ENCODE results near the gene SETD3.

Gene SETD3

DNA sequence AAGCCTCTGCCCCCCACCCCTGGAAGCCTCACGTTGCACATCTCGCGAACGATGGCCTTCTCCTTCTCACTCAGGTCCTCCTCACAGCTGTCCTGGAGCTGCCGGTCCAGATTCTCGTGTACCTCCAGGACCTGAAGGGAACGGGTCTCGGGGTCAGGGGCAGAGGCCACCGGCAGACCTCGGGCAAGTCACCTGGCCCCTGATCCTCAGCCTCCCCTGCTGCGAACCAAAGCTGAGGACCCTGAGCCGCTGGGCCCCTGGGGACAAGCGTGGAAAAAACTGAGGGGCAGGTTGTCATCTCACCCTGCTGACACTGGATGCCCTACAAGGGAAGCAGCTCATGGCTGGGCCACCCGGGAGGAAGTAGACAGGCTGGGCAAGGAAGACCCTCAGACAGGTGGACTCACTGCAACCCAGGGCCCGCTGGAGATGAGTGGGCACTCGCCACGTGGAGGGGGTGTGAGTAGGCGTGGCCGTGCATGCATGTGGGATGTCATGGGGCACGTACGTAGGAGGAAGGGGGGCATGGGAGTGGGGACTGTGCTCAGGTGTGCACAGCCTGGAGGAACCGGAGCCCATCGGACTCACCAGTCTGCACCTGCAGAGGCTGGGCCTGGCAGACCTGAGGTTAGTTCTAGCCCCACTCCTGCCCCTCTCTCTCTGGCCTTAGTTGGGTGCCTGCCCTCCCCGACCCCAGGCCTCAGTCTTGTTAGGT, 35.7 kb upstream of the SETD3 start:
- DNase-seq: no peak

DNA sequence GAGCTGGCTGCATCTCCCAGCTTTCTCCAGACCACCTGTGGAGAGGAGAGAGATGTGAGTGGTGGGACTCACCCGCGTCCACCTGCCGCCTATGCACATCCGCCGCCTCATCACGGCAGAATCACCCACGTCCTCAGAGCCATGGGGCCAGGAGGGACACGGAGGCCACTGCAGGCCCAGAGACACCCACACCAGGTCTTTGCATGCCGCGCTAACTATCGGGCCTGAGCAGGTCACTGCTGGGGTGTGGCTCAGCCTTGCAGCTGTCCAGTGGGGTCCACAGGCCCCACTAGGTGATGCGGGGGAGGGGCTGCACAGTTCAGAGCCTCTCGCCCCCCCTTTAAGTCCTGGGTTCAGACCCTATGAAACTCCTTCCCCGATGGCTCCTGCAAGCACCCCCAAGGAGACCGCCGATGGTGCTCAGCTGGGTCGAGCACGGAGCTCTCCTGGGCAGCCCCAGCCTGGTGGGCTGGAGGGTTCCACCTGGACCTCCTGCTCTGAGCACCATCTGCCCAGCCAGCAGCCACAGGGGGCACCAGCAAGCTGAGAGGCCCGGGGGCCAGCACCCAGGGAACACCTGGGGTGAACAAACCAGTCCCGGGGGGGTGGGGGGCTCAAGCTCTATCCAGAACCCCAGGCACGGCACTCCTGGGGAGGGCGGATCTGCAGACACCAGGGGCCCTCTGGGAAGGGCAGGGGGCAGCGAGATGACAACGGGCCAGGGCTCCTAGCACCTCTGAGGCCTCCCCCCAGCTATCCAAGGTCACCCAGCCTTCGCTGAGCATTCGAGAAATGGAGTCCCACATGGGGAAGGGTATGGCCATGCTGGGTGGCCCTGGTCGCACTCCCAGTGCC, 34.9 kb upstream of the SETD3 start:
- no peak for DNase-seq

DNA sequence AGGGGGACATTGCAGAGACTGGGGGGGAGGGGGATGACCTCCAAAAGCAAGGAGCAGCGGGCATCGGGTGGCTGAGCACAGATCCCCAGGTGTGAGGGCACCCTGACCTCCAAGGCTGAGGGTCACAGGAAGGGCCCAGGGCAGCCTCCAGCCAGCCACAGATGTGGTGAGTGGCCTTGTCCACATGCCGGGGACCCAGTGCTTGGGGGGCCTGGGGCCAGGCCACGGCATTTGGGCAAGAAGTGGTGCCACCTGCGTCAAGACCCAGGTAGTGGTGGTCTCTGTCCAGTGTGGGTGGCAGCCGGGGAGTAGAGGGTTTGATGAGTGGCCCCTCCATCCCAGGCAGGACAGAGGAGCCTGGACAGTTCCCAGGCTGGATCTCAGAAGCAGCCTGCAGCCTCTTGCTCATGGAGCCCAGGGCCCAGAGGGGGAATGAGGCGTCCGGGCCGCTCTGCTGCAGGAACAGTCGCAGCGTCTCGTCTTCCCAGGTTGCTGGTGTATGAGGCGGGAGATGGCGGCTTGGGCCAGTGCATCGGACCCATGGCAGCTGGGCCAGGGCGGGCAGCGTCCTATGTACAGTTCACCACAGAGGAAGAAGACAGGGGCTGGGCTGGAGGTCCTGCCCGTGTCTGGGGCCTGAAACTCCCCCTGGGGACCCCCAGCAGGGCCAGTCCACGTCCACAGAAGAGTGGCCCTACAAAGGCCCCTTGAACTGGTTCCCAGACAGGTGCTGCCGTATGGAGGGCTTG, 34.1 kb upstream of the SETD3 start:
- DNase-seq: no peak

DNA sequence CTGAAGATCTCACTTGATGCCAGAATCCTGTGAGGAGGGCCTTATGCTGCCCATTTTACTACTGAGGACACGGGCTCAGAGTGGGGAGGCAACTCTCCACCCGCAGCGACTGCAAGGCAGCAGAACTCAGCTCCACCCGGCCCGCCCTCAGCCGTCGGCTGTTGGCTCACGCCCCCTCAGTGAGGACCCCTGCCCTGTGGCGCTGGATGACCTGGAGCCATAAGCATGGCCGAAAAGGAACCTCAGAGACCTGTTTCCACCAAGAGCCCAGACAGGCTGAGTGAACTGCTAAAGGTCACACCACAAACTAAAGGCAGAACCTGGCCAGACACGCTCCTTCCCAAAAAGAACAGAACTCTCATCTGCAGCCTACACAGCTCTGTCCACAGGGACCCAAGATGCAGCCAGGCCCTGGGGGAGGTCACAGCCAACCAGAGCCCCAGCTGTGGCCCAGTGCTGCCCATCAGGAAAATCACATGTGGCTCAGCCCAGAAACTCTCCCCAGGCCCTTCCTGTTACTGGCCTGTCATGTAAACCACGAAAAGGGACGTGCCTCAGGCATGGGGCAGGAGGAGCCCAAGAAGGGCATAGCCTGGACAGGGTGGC, 33.4 kb upstream of the SETD3 start:
- DNase-seq: no peak

DNA sequence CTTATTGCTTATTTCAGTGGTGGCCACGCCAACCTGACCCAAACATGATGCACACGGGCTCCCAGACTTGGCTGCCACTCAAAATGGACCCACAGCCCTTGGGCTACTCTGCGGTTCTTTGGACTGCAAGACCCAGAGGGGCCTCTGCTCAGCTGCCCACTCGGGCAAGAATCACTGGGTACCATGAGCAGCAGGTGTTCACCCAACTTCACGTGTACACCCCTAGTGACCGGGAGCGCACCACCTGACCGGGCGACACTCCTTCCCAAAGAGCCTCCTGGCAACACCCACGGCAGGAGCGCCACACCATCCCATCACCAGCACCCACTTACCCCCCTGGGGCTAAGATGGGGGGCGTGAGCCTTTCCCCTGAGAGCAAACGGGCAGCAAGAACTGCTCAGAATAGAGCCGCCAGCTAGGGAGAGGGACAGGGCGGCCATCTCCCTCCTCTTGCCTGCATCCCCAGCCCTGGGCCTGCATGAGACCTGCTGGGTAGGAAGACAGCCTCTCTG, 32.6 kb upstream of the SETD3 start:
- DNase-seq: no peak

DNA sequence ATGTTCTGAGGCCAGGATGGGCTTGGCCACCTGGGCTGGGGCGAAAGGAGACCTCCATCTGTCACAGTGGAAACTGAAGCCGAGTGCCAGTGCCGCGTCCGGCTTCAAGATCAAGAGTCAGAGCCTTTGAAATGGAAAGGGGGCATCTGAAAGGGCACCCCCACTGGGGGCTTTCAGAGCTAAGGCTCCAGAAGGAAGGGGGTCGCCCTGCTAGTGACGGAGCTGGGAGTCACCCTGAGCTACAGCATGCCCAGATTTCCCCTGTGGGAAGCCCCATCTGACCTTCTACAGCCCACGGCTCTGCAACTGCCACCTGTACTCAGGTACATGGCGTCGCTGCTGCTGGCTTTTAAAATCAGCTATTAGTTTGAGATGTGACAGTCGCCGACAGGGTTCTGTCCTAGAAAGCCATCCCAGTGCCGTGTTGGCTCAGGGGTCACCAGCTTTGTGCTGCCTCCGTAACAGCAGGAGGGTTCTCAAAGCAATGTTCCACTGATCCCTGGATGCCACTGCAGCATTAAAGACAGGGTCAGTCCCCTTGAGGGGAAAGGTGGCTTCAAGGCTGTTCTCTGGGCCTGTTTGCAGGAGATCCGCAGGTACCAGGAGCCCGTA, 32.0 kb upstream of the SETD3 start:
- DNase-seq: no peak

DNA sequence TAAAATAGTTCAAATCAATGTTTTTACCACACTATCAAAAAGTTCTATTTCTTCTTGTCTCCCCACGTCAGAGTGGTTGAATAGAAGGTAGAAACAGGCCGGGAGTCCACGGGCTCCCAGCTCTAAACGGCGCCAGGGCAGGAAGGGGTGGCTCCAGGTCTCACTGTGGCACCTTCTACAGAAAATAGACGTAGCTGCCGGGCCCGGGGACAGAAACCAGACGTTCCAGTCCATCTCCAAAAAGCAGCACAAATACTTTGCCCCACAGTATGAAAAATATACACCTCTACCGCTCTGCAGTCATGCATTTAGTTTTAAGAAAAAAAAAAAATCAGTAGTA, 31.4 kb upstream of the SETD3 start:
- DNase-seq: no peak

DNA sequence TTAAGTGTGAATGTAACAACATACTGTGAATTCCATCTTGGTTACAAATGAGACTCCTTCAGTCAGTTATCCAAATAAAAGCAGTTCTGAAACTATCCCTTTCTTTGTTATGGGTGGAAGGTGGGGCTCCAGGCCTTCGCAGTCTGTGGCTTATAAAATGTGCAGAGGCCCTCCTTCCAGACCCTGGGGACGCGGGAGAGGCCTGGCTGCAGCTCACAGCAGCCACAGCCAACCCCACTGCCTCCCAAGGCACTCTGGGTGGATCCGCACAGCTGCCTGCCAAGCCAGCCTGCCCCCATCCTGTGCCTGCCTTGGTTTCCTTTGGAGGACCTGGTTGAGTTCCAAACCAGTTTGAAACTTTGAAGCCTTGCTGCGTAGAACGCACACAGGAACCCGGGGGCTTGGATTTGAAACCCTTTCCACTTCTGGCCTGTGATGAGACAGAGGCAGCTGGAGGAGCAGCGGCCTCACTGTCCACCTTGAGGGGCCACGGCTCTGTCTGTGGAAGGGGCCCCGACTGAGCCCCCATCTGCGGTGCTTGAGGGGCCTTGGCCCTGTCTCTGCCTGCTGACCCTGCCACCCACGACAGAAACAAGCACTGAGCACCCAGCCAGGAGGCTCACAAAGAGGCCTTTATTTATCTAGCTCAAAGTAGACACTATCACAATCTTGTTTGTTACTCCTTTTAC, 30.9 kb upstream of the SETD3 start:
- no peak for DNase-seq

DNA sequence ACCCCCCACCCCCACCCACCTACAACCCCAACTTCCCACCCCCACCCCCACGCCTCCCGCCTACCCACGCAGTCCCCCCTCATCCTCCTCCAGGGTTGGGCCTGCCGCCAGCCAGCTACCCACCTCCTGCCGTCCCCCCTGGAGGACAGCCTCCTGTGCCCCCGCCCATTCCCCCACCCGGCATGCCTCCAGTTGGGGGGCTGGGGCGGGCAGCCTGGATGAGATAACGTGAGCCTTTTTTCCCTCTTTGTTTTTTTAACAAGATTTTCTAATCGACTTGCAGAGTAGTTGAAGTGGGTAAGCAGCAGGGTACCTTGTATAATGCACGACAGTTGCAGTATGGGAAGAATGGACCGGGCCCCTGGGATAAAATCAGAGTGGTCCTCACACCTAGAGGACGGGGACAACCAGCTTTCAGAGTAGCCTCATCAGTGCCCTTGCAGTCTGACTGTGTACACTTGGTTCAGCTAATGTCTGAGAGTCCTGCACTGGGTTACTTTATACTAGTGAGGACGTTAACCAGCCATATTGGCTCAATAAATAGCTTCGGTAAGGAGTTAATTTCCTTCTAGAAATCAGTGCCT, 30.0 kb upstream of the SETD3 start:
- DNase-seq: no peak

DNA sequence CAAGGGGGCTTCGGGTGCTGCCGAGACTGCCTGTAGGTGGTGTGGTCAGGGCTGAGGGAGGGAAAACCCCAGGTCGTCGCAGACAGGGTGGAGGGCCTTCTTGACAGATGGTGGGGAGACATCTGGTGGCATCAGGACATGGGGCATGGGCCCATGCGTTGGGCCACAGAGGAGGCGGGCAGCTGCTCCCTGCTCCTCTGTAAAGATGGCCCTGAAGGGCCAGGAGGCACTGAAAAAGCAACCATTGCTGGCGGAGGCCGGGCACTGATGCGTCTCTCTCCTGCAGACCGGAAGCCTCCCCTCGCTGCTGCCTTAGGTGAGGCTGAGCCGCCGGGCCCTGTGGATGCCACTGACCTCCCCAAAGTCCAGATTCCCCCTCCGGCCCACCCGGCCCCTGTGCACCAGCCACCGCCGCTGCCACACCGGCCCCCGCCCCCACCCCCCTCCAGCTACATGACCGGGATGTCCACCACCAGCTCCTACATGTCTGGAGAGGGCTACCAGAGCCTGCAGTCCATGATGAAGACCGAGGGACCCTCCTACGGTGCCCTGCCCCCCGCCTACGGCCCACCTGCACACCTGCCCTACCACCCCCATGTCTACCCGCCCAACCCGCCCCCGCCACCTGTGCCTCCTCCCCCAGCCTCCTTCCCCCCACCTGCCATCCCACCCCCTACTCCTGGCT, 29.4 kb upstream of the SETD3 start:
- no peak for DNase-seq

DNA sequence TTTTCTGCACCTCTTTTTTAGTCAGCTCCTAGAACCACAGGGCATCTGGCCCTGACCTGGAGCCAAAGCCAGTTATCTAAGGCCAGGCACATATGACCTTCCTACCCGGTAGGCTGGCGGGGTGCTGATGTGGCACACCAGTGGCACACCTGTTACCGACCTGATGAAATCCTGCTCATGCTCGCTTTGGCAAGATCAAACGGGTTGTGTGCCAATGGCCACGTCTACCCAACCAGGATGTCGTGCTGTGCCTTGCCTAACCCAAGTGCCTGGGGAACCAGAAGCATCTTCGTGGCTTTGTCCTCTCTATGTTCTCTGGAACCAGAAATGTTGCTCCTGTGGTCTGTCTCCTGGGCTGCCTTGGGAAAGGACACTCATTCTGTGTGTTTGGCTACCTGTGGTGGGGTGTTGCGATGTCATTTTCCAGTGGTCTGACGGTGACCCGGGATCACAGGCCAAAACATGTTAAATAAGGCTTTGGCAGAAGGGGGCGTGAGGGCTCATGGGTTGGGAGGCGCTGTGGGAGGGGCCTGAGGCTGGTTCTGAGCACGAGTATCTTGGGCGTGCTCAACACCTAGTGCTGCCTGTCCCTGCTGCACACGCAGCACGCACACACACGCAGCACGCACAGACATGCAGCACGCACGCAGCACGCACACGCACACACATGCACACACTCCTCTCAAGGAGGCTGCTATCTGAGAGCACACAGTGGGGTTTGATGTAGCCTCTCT, 28.4 kb upstream of the SETD3 start:
- no peak for DNase-seq

DNA sequence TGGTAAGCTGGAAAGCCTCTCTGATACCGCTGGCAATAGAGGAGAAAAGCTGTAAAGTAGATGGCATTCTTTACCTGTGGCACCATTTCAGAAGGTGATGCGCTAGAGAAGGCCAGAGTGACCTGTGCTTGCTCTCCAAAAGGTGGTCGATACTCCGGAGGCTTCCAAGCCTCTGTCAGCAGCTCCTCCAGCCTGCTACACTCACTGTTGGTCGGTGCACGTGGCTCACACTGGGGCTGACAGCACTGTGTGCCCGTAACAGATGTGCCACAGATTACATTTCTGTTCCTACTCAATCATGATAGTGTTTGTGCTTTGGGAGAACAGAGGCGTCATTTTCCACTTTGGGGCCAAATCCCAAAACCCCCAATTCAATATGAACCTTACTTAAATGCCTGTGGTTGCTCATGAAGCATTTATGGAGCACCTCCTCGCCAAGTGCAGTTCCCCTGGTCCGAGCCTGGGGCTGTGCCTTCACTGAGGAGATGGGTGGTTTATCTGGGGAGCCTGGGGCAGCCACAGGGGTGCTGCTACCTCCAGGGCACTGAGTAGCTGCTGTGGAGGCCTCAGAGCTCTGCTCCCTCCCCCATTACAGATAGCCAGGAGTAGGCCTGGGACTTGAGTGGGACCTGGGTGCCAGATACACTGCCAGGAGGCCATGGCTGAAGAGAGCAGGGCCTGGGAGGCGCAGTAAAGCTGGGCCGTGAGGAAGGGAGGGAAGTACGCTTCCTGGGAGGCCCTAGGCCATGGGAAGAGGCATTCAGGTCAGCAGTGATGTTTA, 27.4 kb upstream of the SETD3 start:
- no peak for DNase-seq

DNA sequence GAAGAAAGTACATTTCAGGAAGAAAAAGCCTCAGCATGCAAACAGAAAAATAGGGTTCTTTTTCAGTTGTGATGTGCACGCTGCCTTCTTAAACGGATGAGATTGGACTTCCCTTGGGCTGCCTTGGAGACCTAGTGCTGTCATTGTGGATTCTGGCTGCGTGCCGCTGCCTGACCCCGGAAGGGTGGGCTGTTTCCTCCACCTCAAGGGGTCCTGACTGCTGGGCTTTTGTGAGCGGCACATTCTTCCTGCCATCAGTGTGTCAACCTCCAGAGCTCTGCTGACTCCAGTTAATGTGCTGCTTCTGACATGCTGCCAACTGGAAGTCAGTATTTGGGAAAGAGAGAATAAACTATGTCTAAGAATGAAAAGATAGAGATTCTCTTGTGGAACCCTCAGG, 25.6 kb upstream of the SETD3 start:
- DNase-seq: no peak

DNA sequence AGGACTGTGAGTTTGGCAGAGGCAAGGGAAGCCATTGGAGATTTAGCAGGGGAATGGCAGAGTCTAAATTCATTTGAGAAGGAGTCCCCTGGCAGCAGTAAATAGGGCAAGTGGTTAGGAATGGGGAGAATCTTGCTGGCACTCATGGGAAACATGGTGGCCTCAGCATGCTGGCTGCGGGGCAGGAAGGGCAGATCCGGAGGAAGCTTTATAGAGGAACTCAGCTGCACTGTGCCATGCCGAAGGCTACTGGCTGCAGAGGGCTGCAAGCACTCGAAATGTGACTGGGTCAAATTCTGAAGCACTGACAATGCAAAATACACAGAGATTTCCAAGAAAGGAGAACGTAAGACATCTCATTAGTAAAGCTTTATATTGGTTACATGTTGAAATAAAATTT, 24.4 kb upstream of the SETD3 start:
- DNase-seq: no peak

DNA sequence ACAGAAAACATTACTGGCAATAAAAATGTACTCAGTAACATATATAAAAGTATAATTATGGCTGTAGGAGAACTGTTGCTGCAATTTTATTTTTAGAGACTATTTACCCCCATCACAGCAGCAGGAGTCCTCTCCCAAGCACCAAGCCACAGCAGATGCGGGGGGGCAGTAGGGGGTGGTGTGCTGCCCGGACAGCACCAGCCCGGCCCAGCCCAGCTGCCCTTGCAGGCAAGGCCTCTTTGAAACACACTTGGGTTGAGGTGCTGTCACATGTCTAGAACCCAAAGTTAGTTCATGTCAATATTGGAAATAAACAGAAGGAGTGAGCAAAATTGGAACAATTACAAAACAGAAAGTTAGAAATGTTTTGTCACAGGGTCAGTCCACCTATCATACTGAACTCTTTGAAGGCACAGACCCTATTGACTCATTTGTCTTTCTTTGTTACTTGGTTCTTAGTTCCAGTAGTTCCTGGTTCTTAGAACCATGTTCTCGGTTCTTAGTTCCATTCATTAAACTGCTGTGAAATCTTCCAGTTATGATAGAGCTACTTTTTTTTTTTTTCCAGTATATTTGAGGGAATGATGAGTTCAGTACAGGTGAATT, 23.3 kb upstream of the SETD3 start:
- no peak for DNase-seq

DNA sequence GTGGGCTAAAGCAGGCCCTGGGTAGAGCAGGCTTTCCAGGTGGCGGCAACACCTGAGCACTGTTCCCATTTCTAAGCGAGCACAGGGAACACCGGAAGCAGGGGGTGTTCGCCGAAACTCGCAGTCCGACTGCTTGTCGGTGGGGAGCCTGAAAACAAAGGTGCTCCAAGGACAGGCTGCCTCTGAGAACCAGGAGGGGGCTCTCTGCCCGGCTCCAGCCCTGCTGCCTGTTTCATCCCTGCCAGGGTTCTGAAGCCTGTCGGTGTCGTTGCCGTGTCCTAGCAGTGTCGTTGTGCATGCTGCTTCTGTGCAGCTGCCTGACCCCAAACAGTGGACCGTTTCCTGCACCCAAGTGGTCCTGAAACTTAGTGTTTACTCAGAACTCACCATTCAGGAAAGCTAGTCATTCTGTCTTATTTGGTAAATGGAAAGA, 22.3 kb upstream of the SETD3 start:
- no peak for DNase-seq

DNA sequence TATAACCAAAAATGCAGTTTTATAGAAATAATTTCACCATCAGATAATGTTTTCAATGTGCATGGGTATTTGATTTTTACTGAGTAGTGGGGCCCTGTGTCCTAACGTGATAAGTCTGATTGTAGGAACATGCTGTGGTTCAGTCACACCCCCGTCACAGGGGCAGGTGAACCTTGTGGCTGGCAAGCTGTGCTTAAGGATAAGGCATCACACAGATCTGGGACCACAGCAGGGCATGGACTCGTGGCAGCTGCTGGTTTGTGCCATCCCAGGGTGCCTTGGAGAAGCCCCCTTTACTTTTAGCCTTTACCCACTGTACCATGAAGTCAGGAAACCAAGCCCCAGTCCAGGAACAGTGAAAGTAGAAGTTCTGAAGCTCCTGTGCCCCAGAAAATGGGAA, 17.2 kb upstream of the SETD3 start:
- no peak for DNase-seq

DNA sequence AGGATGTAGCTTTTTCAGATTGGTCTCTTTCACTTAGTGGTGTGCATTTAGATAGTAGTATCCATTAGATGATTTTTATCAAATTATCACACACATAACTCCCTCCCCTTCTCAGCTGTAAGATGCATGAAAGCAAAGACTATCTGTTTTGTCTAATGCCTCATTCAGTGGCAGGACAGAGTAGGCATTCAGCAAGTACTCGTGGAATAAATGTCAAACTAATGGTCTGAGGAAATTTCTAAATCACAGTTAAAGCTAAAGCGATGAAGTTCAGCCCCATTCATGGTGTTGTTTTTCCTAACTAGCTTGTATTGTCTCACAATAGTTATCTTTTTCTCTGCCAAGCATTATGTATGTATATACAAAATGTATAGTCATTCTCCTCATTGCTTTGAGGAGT, 16.7 kb upstream of the SETD3 start:
- no peak for DNase-seq

DNA sequence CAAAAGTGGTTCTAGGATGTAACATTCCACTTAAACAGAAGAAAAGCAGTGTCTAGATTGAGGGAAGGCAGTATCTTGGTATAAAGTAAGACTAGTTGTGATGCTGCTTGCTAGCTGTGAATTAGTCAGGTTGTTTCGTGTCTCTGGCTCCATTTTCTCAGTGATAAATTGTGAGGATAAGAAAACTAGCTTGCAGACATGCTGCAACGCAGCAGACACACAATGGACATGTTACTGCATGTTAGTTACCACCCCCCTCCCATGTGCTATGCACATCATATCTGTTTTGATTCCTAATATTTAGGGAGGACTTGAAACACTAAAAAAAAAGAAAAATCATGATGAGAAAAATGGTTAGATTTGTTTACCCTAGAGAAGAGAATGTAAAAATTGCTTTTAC, 3.4 kb upstream of the SETD3 start:
- no peak for DNase-seq

Data from cortex of kidney (tissue), 1 donor.